Right renal cortex interstitium (tissue), 3 donors: ENCODE results near the gene KRT84. TPM values are rescaled to one million over a fixed set of nuclear protein-coding genes. Genes with fewer than 3 reads are reported as not detected.
A peak's percentile ranks its signal among the peaks of the same experiment; 100 is the strongest.

Experiments used
- DNase-seq, 3 donors: peaks; one replicate each; pipeline ENCODE4 v3.0.0-alpha.2; 2013; ENCODE audit warnings: low read depth in 3 of 3, low spot score in 2 of 3
- polyA plus RNA-seq, 3 donors: library from polyadenylated mRNA; unstranded; fragments of 120-200 nt; gene quantifications; one replicate each; pipeline ENCODE4 v1.2.1, GENCODE V29; 2013; ENCODE audit not compliant: insufficient read length in 3 of 3

Gene KRT84
- polyA plus RNA-seq = not detected

GRCh38 chr12:52385226-52385702, at the start of gene KRT84:
Gene KRT84, minus strand, starts transcription at chr12:52385652. Its CDS starts 67 bp downstream, at chr12:52385585.
- no peak for DNase-seq

- DNase-seq = no peak
These were observed 49.5 kb upstream of the KRT84 start for GRCh38 chr12:52434760-52435530.

GRCh38 chr12:52434081-52434733, 48.8 kb upstream of the KRT84 start, which contains the start of gene KRT75:
Gene KRT75, minus strand, starts transcription at chr12:52434371. Its CDS starts 67 bp downstream, at chr12:52434304.
- DNase-seq = no peak

GRCh38 chr12:52433501-52434080, 48.1 kb upstream of the KRT84 start:
- DNase-seq = no peak

GRCh38 chr12:52432559-52433207, 47.2 kb upstream of the KRT84 start:
- no peak for DNase-seq

GRCh38 chr12:52428121-52428520, 42.7 kb upstream of the KRT84 start:
- no peak for DNase-seq

- no peak for DNase-seq
These were observed 41.6 kb upstream of the KRT84 start for GRCh38 chr12:52427083-52427482.

GRCh38 chr12:52426034-52426433, 40.6 kb upstream of the KRT84 start:
- no peak for DNase-seq

GRCh38 chr12:52425466-52425865, 40.0 kb upstream of the KRT84 start:
- no peak for DNase-seq

GRCh38 chr12:52423661-52424500, 38.4 kb upstream of the KRT84 start:
- DNase-seq = no peak

GRCh38 chr12:52423035-52423434, 37.6 kb upstream of the KRT84 start:
- DNase-seq = no peak

GRCh38 chr12:52419656-52420055, 34.2 kb upstream of the KRT84 start:
- DNase-seq = no peak

GRCh38 chr12:52418576-52419110, 33.2 kb upstream of the KRT84 start:
- no peak for DNase-seq

- DNase-seq = no peak
These were observed 32.3 kb upstream of the KRT84 start for GRCh38 chr12:52417740-52418139.

- no peak for DNase-seq
These were observed 31.3 kb upstream of the KRT84 start for GRCh38 chr12:52416795-52417194.

- peak; percentile 30 to 45 (median 44) for DNase-seq
These were observed 30.7 kb upstream of the KRT84 start for GRCh38 chr12:52415870-52416750.

GRCh38 chr12:52414936-52415335, 29.5 kb upstream of the KRT84 start:
- no peak for DNase-seq

- DNase-seq = no peak
These were observed 28.4 kb upstream of the KRT84 start for GRCh38 chr12:52413782-52414345.

- DNase-seq = no peak
These were observed 27.8 kb upstream of the KRT84 start for GRCh38 chr12:52413202-52413601.
